Mucosa of rectum (tissue), 2 donors: ENCODE results near the gene ATXN3L.
"Not testable (repeated sequence)": the region's sequence is repeated elsewhere in the genome, so short reads cannot be mapped to it uniquely, and the experiment has no call there.

Experiments used
- H3K27ac ChIP-seq, 2 donors: one replicate each; pipeline ENCODE4 v1.7.0; 2013; ENCODE audit warnings: inconsistent platforms in 2 of 2, low read depth in 2 of 2, low read length in 2 of 2
- H3K27me3 ChIP-seq, 2 donors: one replicate each; pipeline ENCODE4 v1.7.0; 2013; ENCODE audit warnings: low read length in 2 of 2; ENCODE audit not compliant: control insufficient read depth in 2 of 2, insufficient read depth in 2 of 2
- H3K36me3 ChIP-seq, 2 donors: one replicate each; pipeline ENCODE4 v1.7.0; 2013; ENCODE audit warnings: low read length in 2 of 2; ENCODE audit not compliant: control insufficient read depth in 2 of 2, insufficient read depth in 2 of 2
- H3K4me1 ChIP-seq, 2 donors: one replicate each; pipeline ENCODE4 v1.7.0; 2013; ENCODE audit warnings: low read length in 2 of 2, mild to moderate bottlenecking in 1 of 2; ENCODE audit not compliant: control insufficient read depth in 2 of 2, insufficient read depth in 2 of 2
- H3K4me3 ChIP-seq, 2 donors: one replicate each; pipeline ENCODE4 v1.7.0; 2013; ENCODE audit warnings: low read length in 2 of 2
- H3K9ac ChIP-seq, 2 donors: one replicate each; pipeline ENCODE4 v1.7.0; 2013; ENCODE audit warnings: low read length in 2 of 2, low read depth in 1 of 2, mild to moderate bottlenecking in 1 of 2
- H3K9me3 ChIP-seq, 2 donors: one replicate each; pipeline ENCODE4 v1.7.0; 2013; ENCODE audit warnings: low read length in 2 of 2; ENCODE audit not compliant: control insufficient read depth in 2 of 2
- donor health status: healthy.
- donor health status: Normal muscosa, but diverticular disease.

The ATXN3L gene

GRCh38 chrX:13311560-13311959, 8.3 kb downstream of the ATXN3L start:
- no peak overlapping the region for H3K4me3 ChIP-seq
- no peaks in the 10 kb centered on the region for H3K27me3 ChIP-seq
- no peaks in the 10 kb centered on the region for H3K4me1 ChIP-seq
- no peak overlapping the region for H3K27ac ChIP-seq
- H3K9ac ChIP-seq: no peak overlapping the region
- no peaks in the 10 kb centered on the region for H3K9me3 ChIP-seq
- H3K36me3 ChIP-seq: no peaks in the 10 kb centered on the region

DNA sequence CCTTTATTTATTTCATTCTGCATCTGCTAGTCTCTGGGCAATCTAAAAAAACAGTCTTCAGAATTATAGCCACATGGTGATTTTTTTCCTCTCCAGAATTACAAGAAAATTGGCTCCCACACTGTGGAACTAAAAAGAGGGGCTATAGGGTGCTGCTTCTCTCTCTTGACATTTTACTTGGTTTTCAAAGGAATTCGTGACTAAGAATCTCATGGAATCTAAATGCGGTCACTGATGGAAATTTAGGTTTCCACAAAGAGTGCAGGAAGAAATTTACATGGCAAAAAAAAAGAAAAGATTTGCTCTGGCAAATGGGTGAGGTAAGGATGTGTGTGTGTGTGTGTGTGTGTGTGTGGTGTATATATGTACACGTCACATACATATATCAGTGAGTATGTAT, 10.2 kb downstream of the ATXN3L start:
- no peak overlapping the region for H3K27ac ChIP-seq
- no peaks in the 10 kb centered on the region for H3K27me3 ChIP-seq
- H3K36me3 ChIP-seq: no peaks in the 10 kb centered on the region
- no peak overlapping the region for H3K4me3 ChIP-seq
- H3K9me3 ChIP-seq: no peaks in the 10 kb centered on the region
- H3K4me1 ChIP-seq: no peaks in the 10 kb centered on the region
- no peak overlapping the region for H3K9ac ChIP-seq

GRCh38 chrX:13307041-13307440, 12.8 kb downstream of the ATXN3L start:
- no peak overlapping the region for H3K27ac ChIP-seq
- H3K9me3 ChIP-seq: no peaks in the 10 kb centered on the region
- H3K9ac ChIP-seq: no peak overlapping the region
- no peak overlapping the region for H3K4me3 ChIP-seq
- no peaks in the 10 kb centered on the region for H3K36me3 ChIP-seq
- H3K4me1 ChIP-seq: no peaks in the 10 kb centered on the region
- H3K27me3 ChIP-seq: no peaks in the 10 kb centered on the region

GRCh38 chrX:13305108-13305507, 14.7 kb downstream of the ATXN3L start:
- Histone ChIP-seq H3K36me3 (no peaks in the 10 kb centered on the region), H3K27ac (no peak overlapping the region), H3K4me3 (no peak overlapping the region), H3K9me3 (no peaks in the 10 kb centered on the region), H3K4me1 (no peaks in the 10 kb centered on the region), H3K27me3 (no peaks in the 10 kb centered on the region), H3K9ac (no peak overlapping the region)

DNA sequence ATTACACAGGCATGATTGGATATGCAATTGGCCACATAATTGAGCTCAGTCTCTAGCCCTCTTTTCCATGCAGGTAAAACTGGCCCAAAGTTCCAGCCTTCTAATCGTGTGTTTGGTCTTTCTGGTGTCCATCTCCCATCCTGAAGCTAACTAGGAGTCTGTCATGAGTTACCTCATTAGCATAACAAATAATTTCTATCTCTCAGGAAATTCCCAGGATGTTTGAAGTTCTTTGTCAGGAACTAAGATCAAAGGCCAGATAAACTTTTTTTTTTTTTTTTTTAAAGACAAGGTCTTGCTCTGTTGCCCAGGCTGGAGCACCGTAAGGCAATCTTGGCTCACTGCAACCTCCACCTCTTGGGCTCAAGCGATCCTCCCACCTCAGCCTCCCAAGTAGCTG, 15.8 kb downstream of the ATXN3L start:
- Histone ChIP-seq H3K9ac (no peak overlapping the region), H3K27ac (no peak overlapping the region), H3K36me3 (no peaks in the 10 kb centered on the region), H3K9me3 (no peaks in the 10 kb centered on the region), H3K4me3 (no peak overlapping the region), H3K27me3 (no peaks in the 10 kb centered on the region), H3K4me1 (no peaks in the 10 kb centered on the region)

GRCh38 chrX:13303248-13303647, 16.6 kb downstream of the ATXN3L start:
- not testable (repeated sequence) for H3K4me1 ChIP-seq, H3K9ac ChIP-seq, H3K9me3 ChIP-seq, H3K36me3 ChIP-seq, H3K27ac ChIP-seq, H3K4me3 ChIP-seq, H3K27me3 ChIP-seq

DNA sequence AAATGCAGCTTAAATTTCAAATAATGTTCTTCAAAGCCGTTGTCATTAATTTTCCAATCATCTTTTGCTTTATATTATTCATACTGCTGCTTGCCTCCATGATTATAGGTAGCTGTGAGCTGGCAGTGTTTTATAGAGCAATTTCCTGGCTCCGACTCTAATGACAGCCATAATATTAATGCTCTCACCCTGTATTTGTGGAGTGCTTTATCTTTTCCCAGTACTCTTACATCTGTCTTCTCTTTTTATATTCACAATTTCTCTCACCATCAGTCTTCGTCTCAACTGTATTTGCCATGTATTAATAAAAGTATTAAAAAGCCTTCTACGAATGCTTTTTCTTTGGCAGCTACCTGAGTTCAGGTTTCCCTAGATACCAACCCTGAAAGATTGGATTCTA, 21.0 kb downstream of the ATXN3L start:
- Histone ChIP-seq H3K27ac (no peak overlapping the region), H3K36me3 (no peaks in the 10 kb centered on the region), H3K4me3 (no peak overlapping the region), H3K9me3 (no peaks in the 10 kb centered on the region), H3K4me1 (no peaks in the 10 kb centered on the region), H3K27me3 (no peaks in the 10 kb centered on the region), H3K9ac (no peak overlapping the region)

DNA sequence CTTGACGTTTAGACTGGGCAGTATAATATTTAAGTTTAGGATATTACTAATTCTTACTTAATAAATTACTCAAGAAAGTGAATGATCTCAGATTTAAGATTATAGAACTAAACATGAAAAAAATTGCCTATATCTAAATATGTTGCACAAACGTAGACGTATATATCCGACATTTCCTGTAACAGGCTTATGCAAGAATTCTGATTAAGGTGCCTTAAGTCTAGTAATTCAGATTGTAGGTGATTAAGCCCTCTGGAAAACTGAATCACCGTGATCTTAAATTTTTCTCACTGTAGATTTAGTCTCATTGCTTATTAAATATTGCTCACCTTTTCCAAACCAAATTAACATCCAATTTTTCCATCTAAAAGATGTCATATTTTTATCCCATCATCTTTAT, 24.0 kb downstream of the ATXN3L start:
- Histone ChIP-seq H3K4me1 (peaks cover 0 to 3% of the 10 kb centered on the region in 2 donors), H3K9me3 (no peaks in the 10 kb centered on the region), H3K4me3 (no peak overlapping the region), H3K27ac (no peak overlapping the region), H3K27me3 (no peaks in the 10 kb centered on the region), H3K9ac (no peak overlapping the region), H3K36me3 (no peaks in the 10 kb centered on the region)

DNA sequence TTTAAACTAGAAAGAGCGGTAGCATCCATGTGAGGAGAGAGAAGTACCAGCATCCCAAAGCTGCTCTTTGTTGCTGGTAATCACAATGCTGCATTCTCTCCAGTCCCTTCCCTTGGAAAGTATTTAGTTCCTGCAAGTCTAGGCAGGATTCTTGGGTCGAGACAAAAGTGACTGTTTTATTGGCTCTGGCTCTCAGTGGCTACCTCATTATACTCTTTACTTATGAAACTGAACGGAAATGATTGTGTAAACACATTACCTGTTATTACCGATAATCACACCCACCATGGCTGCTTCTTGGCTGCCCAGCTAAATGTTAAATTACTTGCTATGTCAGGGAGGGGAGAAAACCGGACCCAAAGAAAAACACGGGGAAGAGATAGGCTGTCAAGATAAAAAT, 26.2 kb downstream of the ATXN3L start:
- H3K36me3 ChIP-seq: no peaks in the 10 kb centered on the region
- no peaks in the 10 kb centered on the region for H3K9me3 ChIP-seq
- H3K4me1 ChIP-seq: peaks cover 0 to 3% of the 10 kb centered on the region in 2 donors
- no peaks in the 10 kb centered on the region for H3K27me3 ChIP-seq
- H3K27ac ChIP-seq: no peak overlapping the region
- H3K9ac ChIP-seq: no peak overlapping the region
- H3K4me3 ChIP-seq: no peak overlapping the region

GRCh38 chrX:13290891-13291614, 28.8 kb downstream of the ATXN3L start:
- Histone ChIP-seq H3K27ac (no peak overlapping the region), H3K9ac (no peak overlapping the region), H3K9me3 (no peaks in the 10 kb centered on the region), H3K4me1 (peaks cover 0 to 3% of the 10 kb centered on the region in 2 donors), H3K36me3 (no peaks in the 10 kb centered on the region), H3K27me3 (no peaks in the 10 kb centered on the region), H3K4me3 (no peak overlapping the region)

GRCh38 chrX:13288671-13289070, 31.2 kb downstream of the ATXN3L start:
- no peaks in the 10 kb centered on the region for H3K27me3 ChIP-seq
- H3K9me3 ChIP-seq: no peaks in the 10 kb centered on the region
- H3K27ac ChIP-seq: no peak overlapping the region
- H3K9ac ChIP-seq: no peak overlapping the region
- no peak overlapping the region for H3K4me3 ChIP-seq
- no peaks in the 10 kb centered on the region for H3K36me3 ChIP-seq
- peaks cover 0 to 3% of the 10 kb centered on the region in 2 donors for H3K4me1 ChIP-seq
